HCT116 (cell line): ENCODE data around the gene SCCPDH. TPM values are rescaled to one million over a fixed set of nuclear protein-coding genes. Genes with fewer than 3 reads are reported as not detected.

Source experiments
- ATAC-seq: fragments of 200-7000 bp; cut with Tn5 transposase; 2 replicates; pipeline ENCODE4 v1.9.1; 2020; ENCODE audit warnings: mild to moderate bottlenecking, moderate library complexity
- BruUV-seq: library from RNA; stranded (reverse); fragments of 400-500 nt; replicated peaks from 2 replicates; lab custom pipeline; 2021; lab: Mats Ljungman, UMichigan
- CTCF ChIA-PET: fragments of 300-600 bp; sonication (Branson Sonifier 250); formaldehyde crosslinking; loops from one replicate; lab custom pipeline; 2021; ENCODE audit warnings: antibody characterized with exemption; lab: Charles Lee
- POLR2A ChIA-PET: fragments of 300-600, 350-600 bp; sonication (Branson Sonifier 250); formaldehyde crosslinking; loops from one replicate; lab custom pipeline; 2021; ENCODE audit warnings: antibody characterized with exemption; lab: Charles Lee
- RAD21 ChIA-PET, 2 experiments: fragments of 300-600 bp; sonication (Branson Sonifier 250); formaldehyde crosslinking; loops; one replicate each; lab custom pipeline; 2023; ENCODE audit warnings: low total read pairs in 2 of 2; ENCODE audit not compliant: uncharacterized antibody in 2 of 2, unreplicated experiment in 2 of 2, low non-redundant PET in 1 of 2; lab: Charles Lee
- DNase-seq: peaks from one replicate; pipeline ENCODE4 v3.0.0-alpha.2; 2010; ENCODE audit warnings: low read depth, low spot score
- H2AFZ ChIP-seq: fragments of 200-600 bp; shearing (Covaris generic), sonication (generic); 2 replicates; pipeline ENCODE4 v1.6.1; 2017; ENCODE audit warnings: low read depth, mixed run types, mixed read lengths, antibody characterized with exemption, low read length; ENCODE audit not compliant: poor library complexity, severe bottlenecking
- H3K27ac ChIP-seq: 2 replicates; pipeline ENCODE4 v1.5.1; 2012; ENCODE audit warnings: low read depth, low read length
- H3K27me3 ChIP-seq: fragments of 200-600 bp; sonication (generic); 2 replicates; pipeline ENCODE4 v1.6.1; 2016; ENCODE audit warnings: mixed run types, low read length, mixed read lengths; ENCODE audit not compliant: insufficient read depth
- H3K36me3 ChIP-seq, 2 experiments: fragments of 200-500 bp in 1 of 2; fragments of 200-600 bp in 1 of 2; sonication (Bioruptor generic) in 1 of 2; sonication (generic) in 1 of 2; 2 replicates each; pipeline versions ENCODE4 v1.5.1 to v1.6.1; 2014 to 2016; ENCODE audit warnings: low read length in 2 of 2, inconsistent platforms in 1 of 2, mixed read lengths in 1 of 2, mixed run types in 1 of 2; ENCODE audit not compliant: insufficient read depth in 2 of 2, control insufficient read depth in 1 of 2
- H3K4me1 ChIP-seq, 2 experiments: fragments of 200-600 bp in 1 of 2; sonication (generic) in 1 of 2; 2 replicates each; pipeline versions ENCODE4 v1.5.1 to v1.6.1; 2012 to 2017; ENCODE audit warnings: low read length in 2 of 2, inconsistent platforms in 1 of 2, mild to moderate bottlenecking in 1 of 2, mixed read lengths in 1 of 2, mixed run types in 1 of 2, moderate library complexity in 1 of 2; ENCODE audit not compliant: insufficient read depth in 2 of 2, control insufficient read depth in 1 of 2
- H3K4me2 ChIP-seq: fragments of 200-600 bp; sonication (generic); 2 replicates; pipeline ENCODE4 v1.6.1; 2017; ENCODE audit warnings: mixed run types, low read length, mixed read lengths
- H3K4me3 ChIP-seq, 2 experiments: fragments of 200-600 bp in 1 of 2; sonication (generic) in 1 of 2; replicated peaks in 1 of 2; 2 replicates each; pipeline ENCODE4 v1.5.1; 2011 to 2016; ENCODE audit warnings: low read length in 2 of 2, control low read depth in 1 of 2, low read depth in 1 of 2, mild to moderate bottlenecking in 1 of 2, mixed read lengths in 1 of 2, mixed run types in 1 of 2
- H3K79me2 ChIP-seq: fragments of 200-600 bp; sonication (generic); 2 replicates; pipeline ENCODE4 v1.6.1; 2017; ENCODE audit warnings: mild to moderate bottlenecking, mixed run types, low read length, moderate library complexity, mixed read lengths; ENCODE audit not compliant: insufficient read depth
- H3K9ac ChIP-seq: fragments of 200-600 bp; sonication (generic); 2 replicates; pipeline ENCODE4 v1.6.1; 2016; ENCODE audit warnings: low read length, mixed read lengths
- H3K9me2 ChIP-seq: fragments of 200-600 bp; sonication (generic), shearing (Covaris generic); 2 replicates; pipeline ENCODE4 v1.6.1; 2017; ENCODE audit warnings: mixed run types, mild to moderate bottlenecking, moderate library complexity; ENCODE audit not compliant: insufficient read depth
- H3K9me3 ChIP-seq, 2 experiments: fragments of 200-500 bp in 1 of 2; fragments of 200-600 bp in 1 of 2; sonication (Bioruptor generic) in 1 of 2; sonication (generic) in 1 of 2; 2 replicates each; pipeline ENCODE4 v1.6.1; 2014 to 2017; ENCODE audit warnings: low read length in 2 of 2, mixed read lengths in 2 of 2, inconsistent platforms in 1 of 2, low read depth in 1 of 2, mild to moderate bottlenecking in 1 of 2, mixed run types in 1 of 2, moderate library complexity in 1 of 2; ENCODE audit not compliant: control insufficient read depth in 1 of 2, insufficient read depth in 1 of 2
- H4K20me1 ChIP-seq: fragments of 200-600 bp; sonication (generic), shearing (Covaris generic); 2 replicates; pipeline ENCODE4 v1.6.1; 2017; ENCODE audit warnings: mixed run types, mild to moderate bottlenecking, moderate library complexity; ENCODE audit not compliant: insufficient read depth
- CBX3 ChIP-seq: IDR thresholded peaks from 2 replicates; pipeline ENCODE4 v1.6.1; 2012; ENCODE audit warnings: low read depth
- CTCF ChIP-seq, 3 experiments: fragments of 200-600 bp in 1 of 3; sonication (generic) in 1 of 3; IDR thresholded peaks in 2 of 3; conservative IDR thresholded peaks in 1 of 3; 2 replicates each; pipeline ENCODE4 v1.5.1; 2012 to 2017; ENCODE audit warnings: low read depth in 2 of 3, low read length in 2 of 3, antibody characterized with exemption in 1 of 3, borderline replicate concordance in 1 of 3, control low read depth in 1 of 3, mild to moderate bottlenecking in 1 of 3, mixed read lengths in 1 of 3, mixed run types in 1 of 3, moderate library complexity in 1 of 3; ENCODE audit not compliant: insufficient read depth in 1 of 3
- EGR1 ChIP-seq: IDR thresholded peaks from 2 replicates; pipeline ENCODE4 v1.6.1; 2012; ENCODE audit warnings: low read depth
- EZH2 ChIP-seq: fragments of 200-600 bp; sonication (generic); IDR thresholded peaks from 2 replicates; pipeline ENCODE4 v1.6.1; 2017; ENCODE audit warnings: antibody characterized with exemption, mixed run types
- EZH2phosphoT487 ChIP-seq: fragments of 200-600 bp; IDR thresholded peaks from 2 replicates; pipeline ENCODE4 v1.6.1; 2018; ENCODE audit warnings: antibody characterized with exemption, borderline replicate concordance
- JUND ChIP-seq: IDR thresholded peaks from 2 replicates; pipeline ENCODE4 v1.6.1; 2012
- SIN3A ChIP-seq: IDR thresholded peaks from 2 replicates; pipeline ENCODE4 v1.6.1; 2012; ENCODE audit warnings: low read depth
- SP1 ChIP-seq: IDR thresholded peaks from 2 replicates; pipeline ENCODE4 v1.6.1; 2012; ENCODE audit warnings: low read depth
- SRF ChIP-seq: IDR thresholded peaks from 2 replicates; pipeline ENCODE4 v1.6.1; 2012; ENCODE audit warnings: low read depth
- YY1 ChIP-seq: IDR thresholded peaks from 2 replicates; pipeline ENCODE4 v1.6.1; 2011; ENCODE audit warnings: low read length, low read depth, moderate library complexity, mild to moderate bottlenecking; ENCODE audit not compliant: insufficient replicate concordance; ENCODE audit errors: extremely low read depth
- ZBTB33 ChIP-seq: IDR thresholded peaks from 2 replicates; pipeline ENCODE4 v1.6.1; 2011; ENCODE audit warnings: mild to moderate bottlenecking, low read length, moderate library complexity; ENCODE audit not compliant: insufficient replicate concordance; ENCODE audit errors: extremely low read depth
- ZFX ChIP-seq: fragments of 450-650 bp; IDR thresholded peaks from 2 replicates; pipeline ENCODE4 v1.6.1; 2017
- ZNF274 ChIP-seq: fragments of 200-500 bp; sonication (Bioruptor generic); IDR thresholded peaks from 2 replicates; pipeline ENCODE4 v1.6.1; 2014; ENCODE audit warnings: mild to moderate bottlenecking, low read depth, low read length, inconsistent platforms
- intact Hi-C: fragments of 100-400 bp; cut with micrococcal nuclease; formaldehyde crosslinking; loops from 2 replicates; pipeline ENCODE4 v1.10.0; 2022
- total RNA-seq: library from RNA; stranded (reverse); gene quantifications from one replicate; pipeline ENCODE4 v1.2.1, GENCODE V29; 2021; ENCODE audit not compliant: unreplicated experiment

Gene SCCPDH
- total RNA-seq, 1 experiment from 2014 or later: 0.30 TPM

DNA sequence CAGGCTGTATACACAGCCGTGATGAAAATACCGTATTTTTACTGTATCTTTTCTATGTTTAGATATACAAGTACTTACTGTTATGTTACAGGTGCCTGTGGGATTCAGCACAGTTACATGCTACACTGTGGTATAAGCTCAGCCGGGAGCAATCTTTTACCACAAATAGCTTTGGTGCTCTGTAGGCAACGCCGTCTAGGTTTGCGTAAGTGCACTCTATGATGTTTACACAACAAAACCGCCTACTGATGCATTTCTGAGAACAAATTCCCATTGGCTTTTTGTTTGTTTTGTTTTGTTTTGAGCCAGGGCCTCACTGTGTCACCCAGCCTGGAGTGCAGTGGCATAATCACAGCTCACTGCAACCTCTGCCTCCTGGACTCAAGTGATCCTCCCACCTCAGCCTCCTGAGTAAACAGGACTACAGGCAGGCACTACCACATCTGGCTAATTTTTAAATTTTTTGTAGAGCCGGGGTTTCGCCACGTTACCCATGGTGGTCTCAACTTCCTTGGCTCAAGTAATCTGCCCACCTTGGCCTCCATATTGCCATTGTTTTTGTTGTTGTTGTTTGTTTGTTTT lies 81.0 kb downstream of the SCCPDH start:
- ChIA-PET RAD21 (no interaction called here), POLR2A (no interaction called here), CTCF (no interaction called here)
- no TSS peak for BruUV-seq
- Histone ChIP-seq H3K4me2 (no peak overlapping the region), H3K9me3 (no peaks in the 10 kb centered on the region), H3K9ac (no peak overlapping the region), H4K20me1 (no peaks in the 10 kb centered on the region), H3K9me2 (no peaks in the 10 kb centered on the region), H3K4me1 (no peaks in the 10 kb centered on the region), H2AFZ (no peak overlapping the region), H3K4me3 (no peak overlapping the region), H3K36me3 (no peaks in the 10 kb centered on the region), H3K79me2 (no peaks in the 10 kb centered on the region), H3K27ac (no peak overlapping the region), H3K27me3 (no peaks in the 10 kb centered on the region)
- ATAC-seq (no peak), DNase-seq (no peak)
- intact Hi-C loops: loop anchor here (10.0 kb wide), 1 partner anchor 270 kb away; the partner anchor contains the start of gene ZNF670
- TF ChIP-seq SIN3A (no peak), YY1 (no peak), EZH2 (no peak), ZBTB33 (no peak), ZFX (no peak), EZH2phosphoT487 (no peak), EGR1 (no peak), CBX3 (no peak), CTCF (IDR thresholded peaks at IDR 0.05 in 2 of 3, conservative IDR thresholded peaks at IDR 0.05 in 1 of 3; ENCODE audit: borderline replicate concordance in 1 of 3, insufficient read depth in 1 of 3, low read depth in 2 of 3, low read length in 2 of 3) (no peak), ZNF274 (no peak), JUND (no peak), SRF (no peak), SP1 (no peak)
